ENCODE measurements around the gene ZNF654.
"Not testable (repeated sequence)": the region's sequence is repeated elsewhere in the genome, so short reads cannot be mapped to it uniquely, and the experiment has no call there.

Gene ZNF654

GRCh38 chr3:88058581-88059379 is at the start of gene ZNF654, which contains the start of gene CGGBP1:
Gene ZNF654, plus strand, starts transcription at chr3:88059255. Its CDS starts 65 bp downstream, at chr3:88059320.
Gene CGGBP1, minus strand, starts transcription at chr3:88059005. Its CDS starts 3,029 bp downstream, at chr3:88055976.
- peak; percentile 93 to 97 for DNase-seq

- no peak for DNase-seq
Measured at GRCh38 chr3:88010810-88011209, 48.2 kb upstream of the ZNF654 start.

- no peak for DNase-seq
Measured at GRCh38 chr3:88013592-88013991, 45.5 kb upstream of the ZNF654 start.

GRCh38 chr3:88015656-88016055 is 43.4 kb upstream of the ZNF654 start:
- DNase-seq: not testable (repeated sequence)

GRCh38 chr3:88019024-88019423 is 40.0 kb upstream of the ZNF654 start:
- DNase-seq: no peak

GRCh38 chr3:88025001-88025552 is 34.0 kb upstream of the ZNF654 start:
- DNase-seq: no peak

GRCh38 chr3:88028876-88029275 is 30.2 kb upstream of the ZNF654 start:
- DNase-seq: no peak

- no peak for DNase-seq
Measured at GRCh38 chr3:88030210-88030609, 28.8 kb upstream of the ZNF654 start.

- no peak for DNase-seq
Measured at GRCh38 chr3:88031642-88032077, 27.4 kb upstream of the ZNF654 start.

- no peak for DNase-seq
Measured at GRCh38 chr3:88032245-88032644, 26.8 kb upstream of the ZNF654 start.

- DNase-seq: no peak
Measured at GRCh38 chr3:88033079-88033478, 26.0 kb upstream of the ZNF654 start.

- DNase-seq: no peak
Measured at GRCh38 chr3:88033808-88034207, 25.2 kb upstream of the ZNF654 start.

GRCh38 chr3:88034491-88035275 is 24.4 kb upstream of the ZNF654 start:
- DNase-seq: no peak

- DNase-seq: no peak
Measured at GRCh38 chr3:88036221-88036620, 22.8 kb upstream of the ZNF654 start.

- DNase-seq: no peak
Measured at GRCh38 chr3:88038566-88038965, 20.5 kb upstream of the ZNF654 start.

GRCh38 chr3:88040529-88040928 is 18.5 kb upstream of the ZNF654 start:
- DNase-seq: no peak

- DNase-seq: no peak
Measured at GRCh38 chr3:88041005-88041404, 18.1 kb upstream of the ZNF654 start.

GRCh38 chr3:88044411-88044810 is 14.6 kb upstream of the ZNF654 start:
- no peak for DNase-seq

- no peak for DNase-seq
Measured at GRCh38 chr3:88046766-88047165, 12.3 kb upstream of the ZNF654 start.

- DNase-seq: no peak
Measured at GRCh38 chr3:88057630-88058305, 1.3 kb upstream of the ZNF654 start.

GRCh38 chr3:88058306-88058580 is 812 bp upstream of the ZNF654 start:
- DNase-seq: no peak

GRCh38 chr3:88059380-88060170 is 520 bp downstream of the ZNF654 start:
- DNase-seq: peak in 1 of 2 experiments; percentile 42

Data from NCI-H524 (cell line).